Fibroblast of skin of back (primary cell): ENCODE measurements around the gene PARD3.
"Not testable (repeated sequence)": the region's sequence is repeated elsewhere in the genome, so short reads cannot be mapped to it uniquely, and the experiment has no call there.

Source experiments
- DNase-seq: peaks from one replicate; pipeline ENCODE4 v3.0.0-alpha.2; 2013

The PARD3 gene

DNA sequence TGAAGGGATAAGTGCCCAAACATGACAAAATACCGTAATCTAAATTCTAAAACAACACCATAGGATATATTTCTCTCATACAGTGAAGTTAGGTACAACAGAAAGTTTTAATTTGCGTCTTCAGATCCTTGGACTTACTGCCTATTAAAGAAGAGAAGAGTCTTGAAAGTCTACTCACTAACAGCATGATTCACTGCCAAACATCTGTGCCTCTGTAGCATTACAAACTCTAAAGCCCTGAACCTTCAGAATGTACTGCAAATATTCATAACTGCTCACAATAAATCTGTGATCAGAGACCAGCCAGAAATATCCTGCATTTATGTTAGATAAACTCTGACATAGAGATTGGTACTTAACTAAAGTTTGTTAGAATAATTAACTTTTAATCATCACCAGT lies 365.3 kb downstream of the PARD3 start:
- no peak for DNase-seq

DNA sequence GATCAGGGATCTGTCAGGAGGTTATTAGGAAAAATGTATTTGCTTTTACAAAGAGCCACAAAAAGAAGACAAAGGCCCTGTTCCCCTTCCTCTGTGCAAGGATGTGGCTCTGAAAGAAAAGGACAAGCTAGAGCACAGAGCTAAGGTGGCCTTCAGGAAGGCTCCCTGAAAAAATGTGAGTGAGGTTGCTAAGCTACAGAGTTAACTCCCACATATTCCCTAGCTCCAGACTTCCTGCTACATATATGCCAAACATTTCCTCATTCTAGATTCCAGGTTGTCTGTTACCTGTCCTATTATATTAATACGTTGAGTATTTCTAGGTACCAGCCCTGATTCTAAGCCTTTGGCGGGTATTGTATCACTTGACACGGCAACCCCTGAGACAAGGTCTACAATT lies 369.0 kb downstream of the PARD3 start:
- no peak for DNase-seq

DNA sequence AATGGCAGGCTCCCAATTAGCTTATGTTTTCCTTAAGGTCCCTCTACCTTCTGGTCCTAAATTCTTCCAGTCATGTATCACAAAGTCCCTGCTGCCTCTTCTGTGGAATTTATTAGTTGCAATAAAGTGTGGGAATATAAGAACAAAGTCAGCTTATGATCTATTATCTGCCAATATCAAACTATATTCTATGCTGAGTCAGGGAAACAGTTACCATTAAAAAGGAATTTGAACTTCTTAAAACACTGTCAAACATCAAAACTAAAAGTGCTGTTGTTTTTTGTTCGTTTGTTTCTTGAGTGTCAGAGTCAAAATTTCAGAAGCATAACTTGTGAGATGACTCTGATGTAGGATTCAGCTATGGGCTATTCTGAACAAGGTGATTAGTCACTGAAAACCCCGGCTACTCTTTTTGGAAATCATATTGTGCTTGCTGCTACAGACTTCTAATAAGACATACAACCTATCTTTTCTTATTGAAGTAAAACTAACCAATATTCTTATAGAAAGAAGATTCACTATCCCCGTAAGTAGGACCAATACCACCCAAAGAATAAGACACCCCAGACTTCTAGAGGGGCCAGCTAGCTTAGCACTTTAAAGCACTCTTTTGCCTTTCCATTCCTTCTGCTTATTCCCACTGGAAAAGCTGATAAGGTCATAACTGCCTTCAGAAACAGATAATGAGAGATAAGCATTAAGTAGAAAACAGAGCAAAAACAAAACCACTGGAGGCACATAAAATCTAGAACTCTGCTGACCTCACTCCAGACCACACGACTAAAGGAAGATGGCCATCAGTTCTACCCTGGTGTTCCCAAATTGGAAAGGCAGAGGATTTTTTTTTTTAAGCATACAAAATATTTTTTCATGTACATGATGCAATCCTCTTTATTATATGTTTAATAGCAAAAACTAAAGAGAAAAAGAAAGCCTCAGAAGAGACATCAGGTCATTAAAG lies 370.6 kb downstream of the PARD3 start:
- DNase-seq = no peak

DNA sequence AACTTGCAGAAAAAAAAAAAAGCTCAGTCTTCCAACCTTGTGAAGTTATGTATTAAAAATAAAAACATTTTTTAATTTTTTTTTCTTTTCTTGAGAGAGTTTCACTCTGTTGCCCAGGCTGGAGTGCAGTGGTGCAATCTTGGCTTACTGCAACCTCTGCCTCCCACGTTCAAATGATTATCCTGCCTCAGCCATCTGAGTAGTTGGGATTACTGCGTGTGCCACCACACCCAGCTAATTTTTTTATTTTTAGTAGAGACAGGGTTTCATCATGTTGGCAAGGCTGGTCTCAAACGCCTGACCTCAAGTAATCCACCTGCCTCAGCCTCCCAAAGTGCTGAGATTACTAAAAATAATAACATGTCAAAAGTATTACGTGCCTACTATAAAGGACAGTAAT lies 375.7 kb downstream of the PARD3 start:
- not testable (repeated sequence) for DNase-seq

DNA sequence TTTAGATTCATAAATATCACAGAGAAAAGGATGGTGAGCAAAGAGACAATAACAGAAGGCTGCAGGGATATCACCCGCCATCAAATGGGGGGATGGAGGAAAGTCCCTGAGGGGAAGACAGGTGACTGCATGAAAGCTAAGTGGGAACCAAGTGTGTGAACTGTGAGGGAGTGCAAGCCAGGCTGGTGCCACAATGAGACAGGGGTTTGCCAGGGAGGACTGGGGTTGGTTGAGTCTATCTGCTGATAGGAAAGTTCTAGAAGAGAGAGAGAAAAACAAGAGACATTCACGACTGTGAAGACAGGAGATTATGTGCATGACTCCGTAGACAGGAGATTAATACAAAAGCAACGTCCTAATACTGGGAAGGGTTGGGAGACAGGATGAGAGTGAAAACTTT lies 376.4 kb downstream of the PARD3 start:
- DNase-seq = no peak

DNA sequence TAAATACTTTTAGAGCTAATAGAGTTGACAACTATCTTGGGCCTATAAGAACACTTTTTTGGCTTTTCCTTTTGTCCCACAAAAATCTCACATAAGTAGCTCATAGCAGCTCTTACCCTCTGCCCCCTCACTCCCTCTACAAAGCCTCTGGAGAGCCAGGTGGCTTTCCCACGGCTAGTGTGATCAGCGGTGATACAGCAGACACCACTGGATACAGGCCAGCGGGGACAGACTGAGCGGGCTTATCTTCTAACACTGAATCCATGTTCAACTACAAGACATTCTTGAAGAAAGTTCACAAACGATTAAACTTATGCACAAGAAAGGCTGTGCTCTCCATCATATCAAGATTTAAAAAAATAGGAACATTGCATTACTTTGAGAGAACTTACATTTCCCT lies 377.2 kb downstream of the PARD3 start:
- DNase-seq = no peak

DNA sequence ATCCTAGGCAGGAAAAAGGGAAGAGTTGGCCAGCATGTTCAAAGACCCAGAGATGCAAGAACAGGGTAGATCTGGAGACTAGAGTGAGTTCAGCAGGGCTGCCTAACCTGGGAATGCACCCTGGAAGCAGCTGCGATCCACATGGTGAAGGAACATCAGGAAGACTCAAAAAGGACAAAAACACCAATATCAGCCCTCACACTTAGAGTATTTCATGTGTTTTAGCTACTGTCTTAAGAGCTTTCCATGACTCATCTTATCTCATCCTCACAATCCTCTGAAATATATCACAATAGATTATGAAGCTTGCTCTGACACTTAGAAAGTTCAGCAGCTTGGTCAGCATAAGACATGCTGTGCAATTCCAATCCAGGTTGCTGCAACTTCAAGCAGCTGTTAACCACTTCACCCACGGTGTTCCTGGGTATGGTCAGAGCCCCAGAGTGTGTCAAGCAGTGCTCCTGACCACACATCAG lies 380.9 kb downstream of the PARD3 start:
- peak; percentile 70 for DNase-seq

DNA sequence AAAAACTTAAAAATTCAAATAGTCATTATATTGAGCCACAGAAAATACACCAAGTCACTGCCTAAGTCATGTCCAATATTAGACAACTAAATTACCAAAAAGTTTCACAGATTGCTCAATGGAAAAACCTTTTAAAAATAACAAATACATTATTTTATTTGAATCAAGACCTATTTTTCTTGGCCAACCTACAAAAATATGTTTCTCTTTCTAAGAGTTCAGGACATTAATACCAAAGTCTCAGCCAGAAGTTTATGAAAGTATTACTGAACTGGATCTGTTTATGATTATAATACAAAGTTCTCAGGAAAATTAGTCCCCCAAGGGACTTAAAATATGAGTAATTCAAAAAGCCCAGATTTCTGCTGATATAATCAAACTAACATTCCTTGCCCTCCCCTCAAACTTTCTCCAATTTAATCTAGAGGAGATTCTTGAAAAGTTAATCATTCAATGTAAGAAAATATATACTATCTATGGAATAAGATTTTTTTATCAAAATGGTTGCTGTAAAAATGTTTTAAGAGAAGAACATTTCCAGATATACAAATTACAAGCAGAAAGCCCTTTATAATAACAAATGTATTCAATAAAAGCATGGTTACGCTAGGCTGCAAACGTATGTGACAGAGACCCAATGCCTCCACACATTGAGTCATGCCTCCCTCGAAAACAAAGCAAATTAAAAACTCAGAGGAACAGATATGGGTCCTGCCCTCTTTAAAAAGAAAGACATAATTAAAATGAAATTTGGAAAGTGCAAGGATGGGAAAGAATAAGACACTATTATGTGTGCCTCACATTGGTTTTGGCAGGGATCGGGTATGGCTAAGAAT lies 381.6 kb downstream of the PARD3 start:
- peak; percentile 96 for DNase-seq

DNA sequence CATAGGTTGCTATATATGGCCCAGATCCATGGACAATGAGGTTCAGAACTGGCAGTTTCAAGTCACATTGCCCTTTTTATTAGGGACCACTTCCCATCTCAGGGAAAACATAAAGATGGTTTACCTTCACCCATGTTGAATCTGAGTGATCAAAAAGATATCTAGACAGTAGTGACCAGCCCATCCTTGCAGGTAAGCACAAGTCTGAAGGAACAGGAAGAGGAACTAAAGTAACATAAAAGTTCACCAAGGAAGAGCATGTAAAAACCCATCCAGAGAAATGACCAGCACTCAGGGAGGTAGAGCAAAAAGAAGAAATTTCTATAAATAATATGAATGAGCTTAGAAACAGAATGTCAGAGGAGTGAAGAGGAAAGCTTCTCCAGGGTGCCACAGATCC lies 382.5 kb downstream of the PARD3 start:
- no peak for DNase-seq

DNA sequence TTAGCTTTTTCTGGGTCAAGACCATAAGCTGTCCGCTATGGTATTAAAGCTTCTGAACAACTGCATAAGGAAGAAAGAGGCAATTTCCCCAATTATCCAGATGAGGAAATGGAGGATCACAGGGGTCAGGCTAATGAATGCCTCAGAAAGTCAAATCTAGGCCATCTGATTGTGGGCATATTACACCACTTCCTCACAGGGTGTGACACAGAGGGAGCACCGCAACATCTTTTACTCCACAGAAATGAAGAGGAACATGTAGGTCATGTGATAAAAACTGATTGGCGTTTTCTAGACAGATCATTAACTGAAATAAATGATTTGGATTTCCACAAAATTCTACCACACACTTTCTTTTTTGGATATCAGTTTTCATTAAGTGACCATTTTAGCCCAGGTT lies 384.4 kb downstream of the PARD3 start:
- DNase-seq = no peak

DNA sequence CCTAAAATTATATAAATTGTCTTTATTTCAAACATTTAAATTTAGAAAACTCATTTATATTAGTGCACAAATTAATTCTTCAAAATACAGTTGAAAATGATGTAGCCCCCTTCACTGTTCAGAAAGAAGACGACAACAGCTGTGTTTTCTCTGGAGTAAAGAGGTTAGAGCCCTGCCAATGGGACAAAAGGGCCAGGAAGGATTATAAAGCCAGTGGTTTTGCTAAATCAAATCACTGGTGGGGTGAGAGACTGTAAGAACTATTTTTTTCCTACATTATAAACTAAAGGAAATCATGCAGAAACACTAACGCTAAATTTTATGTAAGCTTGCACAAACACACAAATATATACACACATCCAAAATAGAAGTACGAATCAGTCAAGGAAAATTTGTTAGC lies 386.6 kb downstream of the PARD3 start:
- DNase-seq = no peak

DNA sequence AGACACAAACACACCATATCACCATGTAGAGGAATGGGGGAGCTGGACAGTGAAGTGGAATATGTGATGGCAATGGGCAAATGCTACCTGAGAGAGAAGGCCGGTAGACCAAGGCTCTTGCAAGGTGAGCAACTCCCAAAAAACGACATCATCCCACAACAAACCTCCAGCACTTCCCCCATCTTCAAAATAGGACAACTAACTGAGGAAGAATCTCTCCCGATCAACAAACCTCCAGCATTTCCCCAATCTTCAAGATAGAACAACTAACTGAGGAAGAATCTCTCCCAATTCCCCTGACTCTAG lies 387.2 kb downstream of the PARD3 start:
- no peak for DNase-seq

DNA sequence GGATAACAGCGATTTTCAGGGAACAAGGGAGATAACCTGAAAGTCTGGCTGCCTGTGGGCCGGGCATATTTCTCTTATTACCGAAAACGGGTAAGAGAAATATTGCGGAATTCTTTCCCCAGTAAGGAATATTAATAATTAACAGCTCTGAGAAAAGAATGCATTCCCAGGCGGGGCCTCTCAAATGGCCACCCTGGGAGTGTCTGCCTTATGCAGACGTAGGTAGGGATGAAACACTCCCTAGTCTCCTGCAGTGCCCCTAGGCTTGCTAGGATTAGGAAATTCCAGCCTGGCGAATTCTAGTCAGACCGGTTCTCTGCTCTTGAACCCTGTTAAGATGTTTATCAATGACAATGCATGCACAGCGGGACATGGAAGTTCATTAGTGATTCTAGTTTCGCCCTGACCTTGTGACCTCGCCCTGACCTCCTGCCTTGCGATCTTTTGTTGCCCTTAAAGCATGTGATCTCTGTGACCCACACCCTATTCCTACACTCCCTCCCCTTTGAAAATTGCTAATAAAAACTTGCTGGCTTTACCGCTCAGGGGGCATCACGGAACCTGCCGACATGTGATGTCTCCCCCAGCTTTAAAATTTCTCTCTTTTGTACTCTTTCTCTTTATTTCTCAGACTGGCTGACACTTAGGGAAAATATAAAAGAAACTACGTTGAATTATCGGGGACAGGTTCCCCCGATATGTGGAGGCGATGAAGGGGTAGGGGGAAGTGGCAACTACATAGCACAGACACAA lies 387.8 kb downstream of the PARD3 start:
- DNase-seq = not testable (repeated sequence)

DNA sequence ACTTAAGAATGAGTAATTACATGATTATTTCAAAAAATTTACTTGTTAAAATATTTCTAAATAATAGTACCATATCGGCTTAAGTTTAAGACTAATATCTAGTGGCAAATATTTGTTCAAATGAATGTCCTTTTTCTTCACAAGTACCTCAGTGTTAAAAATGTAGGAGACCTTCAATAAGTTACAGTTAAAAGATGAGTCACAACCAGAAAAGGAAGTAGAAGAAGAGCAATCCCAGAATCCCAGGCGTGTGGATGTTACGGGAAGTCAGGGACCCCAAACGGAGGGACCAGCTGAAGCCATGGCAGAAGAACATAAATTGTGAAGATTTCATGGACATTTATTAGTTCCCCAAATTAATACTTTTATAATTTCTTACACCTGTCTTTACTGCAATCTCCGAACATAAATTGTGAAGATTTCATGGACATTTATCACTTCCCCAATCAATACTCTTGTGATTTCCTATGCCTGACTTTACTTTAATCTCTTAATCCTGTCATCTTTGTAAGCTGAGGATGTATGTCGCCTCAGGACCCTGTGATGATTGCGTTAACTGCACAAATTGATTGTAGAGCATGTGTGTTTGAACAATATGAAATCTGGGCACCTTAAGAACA lies 388.4 kb downstream of the PARD3 start:
- DNase-seq = not testable (repeated sequence)

DNA sequence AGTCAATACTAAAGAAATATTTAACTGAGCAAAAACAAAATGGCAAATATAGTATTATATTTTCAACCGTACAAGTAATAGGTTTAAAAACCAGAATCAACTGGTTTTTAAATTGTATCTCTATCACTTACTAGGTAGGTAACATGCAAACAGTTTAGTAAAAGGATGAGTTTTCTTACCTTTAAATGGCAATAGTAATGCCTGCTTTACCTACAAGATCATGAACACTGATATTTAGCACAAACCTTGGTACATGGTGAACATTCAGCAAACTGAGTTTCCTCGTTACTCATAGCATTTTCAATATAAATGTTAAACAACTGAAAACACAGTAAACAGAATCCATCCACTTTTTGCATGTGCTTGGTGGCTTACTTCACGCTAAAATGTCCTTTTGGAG lies 389.1 kb downstream of the PARD3 start:
- no peak for DNase-seq

DNA sequence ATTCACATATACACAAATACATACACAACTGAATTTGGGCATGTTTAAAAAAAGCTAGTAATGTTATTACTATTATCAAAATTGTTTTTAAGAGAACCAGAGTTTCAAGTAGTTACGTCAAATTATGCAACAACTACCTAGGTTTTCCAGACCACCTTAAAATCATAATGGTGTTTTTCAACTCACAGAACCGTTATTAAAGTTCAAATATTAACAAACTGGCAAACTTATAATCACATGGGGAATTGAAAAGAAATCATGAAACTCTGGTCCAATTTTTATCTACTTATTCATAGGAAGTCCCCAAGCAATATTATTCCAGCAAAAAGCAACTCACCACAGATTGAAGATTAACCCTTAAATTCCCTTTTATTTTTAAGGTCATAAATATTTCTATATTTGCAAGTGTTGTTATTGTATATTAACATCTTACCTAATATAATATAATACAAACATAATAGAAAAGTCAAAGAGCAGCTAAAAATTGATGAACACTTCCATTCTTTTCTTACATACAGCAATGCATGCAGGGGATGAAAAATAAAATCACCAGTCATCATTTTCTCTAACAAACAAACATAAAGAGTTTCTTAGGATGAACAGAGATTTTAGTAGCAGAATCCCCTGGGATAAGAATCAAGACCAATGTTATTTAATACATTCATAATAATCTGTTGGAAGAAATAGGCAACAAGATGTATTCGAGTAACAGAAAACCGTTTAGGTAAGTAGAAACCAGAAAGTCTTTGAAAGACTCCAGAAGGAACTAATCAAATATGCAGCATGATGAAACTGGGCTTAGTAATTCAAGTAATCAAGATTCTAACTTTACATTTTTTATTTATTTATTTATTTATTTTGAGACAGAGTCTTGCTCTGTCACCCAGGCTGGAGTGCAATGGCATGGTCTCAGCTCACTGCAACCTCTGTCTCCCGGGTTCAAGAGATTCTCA lies 391.1 kb downstream of the PARD3 start:
- DNase-seq = no peak

DNA sequence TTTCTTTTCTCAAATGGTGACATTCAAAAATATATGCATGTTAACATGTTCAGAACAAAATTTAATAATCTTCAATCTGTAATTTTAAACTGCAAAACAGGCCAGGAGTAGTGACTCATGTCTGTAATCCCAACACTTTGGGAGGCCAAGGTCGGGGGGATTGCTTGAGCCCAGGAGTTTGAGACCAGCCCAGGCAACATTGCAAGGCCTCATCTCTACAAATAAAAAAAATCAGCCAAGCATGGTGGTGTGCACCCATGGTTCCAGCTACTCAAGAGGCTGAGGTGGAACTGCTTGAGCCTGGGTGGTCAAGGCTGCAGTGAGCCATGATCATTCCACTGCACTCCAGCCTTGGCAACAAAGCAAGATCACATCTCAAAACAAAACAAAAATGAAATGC lies 394.3 kb downstream of the PARD3 start:
- DNase-seq = no peak

DNA sequence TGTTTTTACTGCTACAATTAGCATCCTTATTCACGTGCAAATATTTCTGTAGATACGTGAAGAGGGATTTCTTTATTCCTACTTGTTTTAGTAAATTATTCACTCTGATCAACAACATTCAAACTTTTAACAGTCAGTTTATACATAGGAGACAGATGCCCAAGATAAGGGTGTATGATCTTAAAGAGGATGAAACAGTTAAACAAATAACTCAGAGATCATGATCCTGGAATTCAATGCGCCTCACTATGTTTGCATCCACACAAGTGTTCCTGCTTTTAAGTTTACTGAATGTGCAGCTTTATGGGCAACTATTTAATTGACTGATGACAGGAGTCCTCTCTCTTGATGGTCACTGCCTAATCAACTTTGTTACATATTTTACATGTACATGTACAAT lies 394.8 kb downstream of the PARD3 start:
- DNase-seq = no peak

DNA sequence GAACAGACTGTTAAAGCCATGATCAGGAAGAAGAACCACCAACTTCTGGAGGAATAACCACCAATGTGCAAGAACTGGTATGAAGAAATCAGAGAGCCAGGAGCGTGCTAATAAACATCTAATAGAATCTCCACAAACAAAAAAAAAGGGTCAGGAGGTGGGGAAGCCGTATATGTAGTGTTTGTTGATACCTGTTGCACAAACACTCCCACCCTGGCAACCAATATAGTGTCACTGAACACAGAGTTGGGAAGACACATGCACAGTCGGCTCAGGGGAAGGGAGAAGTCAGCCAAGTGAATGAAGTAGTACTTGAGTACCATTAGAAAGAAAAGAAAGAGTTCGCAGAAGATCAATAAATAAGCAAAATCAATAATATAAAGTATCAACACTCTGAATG lies 400.1 kb downstream of the PARD3 start:
- DNase-seq = no peak

DNA sequence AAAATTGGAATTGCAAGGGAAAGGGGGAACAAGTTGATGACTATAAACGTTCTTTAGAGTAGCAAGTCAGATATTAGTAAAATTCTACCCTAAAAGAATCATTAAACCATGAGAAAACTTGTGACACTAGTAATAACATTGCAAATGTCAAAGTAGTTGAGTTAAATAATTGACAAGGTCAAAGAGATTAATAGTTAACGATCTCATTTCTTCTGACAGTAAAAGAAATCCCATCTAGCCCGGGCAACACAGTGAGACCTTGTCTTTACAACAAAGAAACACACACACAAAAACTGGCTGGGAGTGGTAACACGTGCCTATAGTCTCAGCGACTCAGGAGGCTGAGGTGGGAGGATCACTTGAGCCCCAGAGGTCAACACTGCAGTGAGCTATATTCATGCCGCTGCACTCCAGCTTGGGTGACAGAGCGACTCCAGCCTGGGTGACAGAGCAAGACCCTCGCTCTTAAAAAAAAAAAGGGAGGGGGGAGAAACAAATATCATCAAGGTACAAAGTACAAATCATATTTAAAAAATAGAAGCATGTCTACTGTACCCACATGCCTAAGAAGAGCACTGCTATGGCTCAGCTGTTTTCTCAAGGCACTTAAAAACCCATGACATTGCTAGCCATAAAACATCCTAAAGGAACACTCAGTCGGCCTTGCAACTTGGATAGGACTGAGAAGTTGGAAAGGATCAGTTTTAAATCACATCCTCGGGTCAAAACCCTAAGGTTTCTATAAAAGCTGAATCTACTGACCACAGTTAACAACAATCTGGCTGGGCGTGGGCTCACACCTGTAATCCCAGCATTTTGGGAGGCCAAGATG lies 401.1 kb downstream of the PARD3 start:
- no peak for DNase-seq
